ENCODE data around the gene USB1. TPM values are rescaled to one million over a fixed set of nuclear protein-coding genes. Genes with fewer than 3 reads are reported as not detected.

Gene USB1
- total RNA-seq, 1 experiment from 2014 or later = 73.1 TPM

GRCh38 chr16:58041628-58041955, 40.4 kb downstream of the USB1 start:
- H3K9me2 ChIP-seq (ENCODE audit: insufficient read depth) = no peaks in the 10 kb centered on the region
- no peak overlapping the region for H3K4me2 ChIP-seq (ENCODE audit: low read length)
- H4K20me1 ChIP-seq (ENCODE audit: insufficient read depth) = no peaks in the 10 kb centered on the region
- BruUV-seq (replicated peaks) = no TSS peak
- H3K9me3 ChIP-seq (ENCODE audit: control insufficient read depth in 1 of 2, insufficient read depth in 1 of 2, low read depth in 1 of 2, low read length in 2 of 2) = no peaks in the 10 kb centered on the region
- RAD21 ChIA-PET (ENCODE audit: low non-redundant PET in 1 of 2, low total read pairs in 2 of 2, uncharacterized antibody in 2 of 2, unreplicated experiment in 2 of 2) = no interaction called here
- DNase-seq (ENCODE audit: low read depth, low spot score) = no peak
- H3K79me2 ChIP-seq (ENCODE audit: insufficient read depth, low read length) = no peaks in the 10 kb centered on the region
- H3K27ac ChIP-seq (ENCODE audit: low read depth, low read length) = no peak overlapping the region
- intact Hi-C loops (cut with micrococcal nuclease) = no loop called here
- CTCF ChIA-PET = no interaction called here
- H3K4me1 ChIP-seq (ENCODE audit: control insufficient read depth in 1 of 2, insufficient read depth in 2 of 2, low read length in 2 of 2) = no peaks in the 10 kb centered on the region
- H3K9ac ChIP-seq (ENCODE audit: low read length) = no peak overlapping the region
- TF ChIP-seq RAD21 (IDR thresholded peaks at IDR 0.05; ENCODE audit: low read depth) (no peak), POLR2A (IDR thresholded peaks at IDR 0.05; ENCODE audit: borderline replicate concordance, extremely low read depth, insufficient read depth, insufficient read length) (no peak), EGR1 (IDR thresholded peaks at IDR 0.05; ENCODE audit: low read depth) (no peak), EZH2 (IDR thresholded peaks at IDR 0.05) (no peak), CBX3 (IDR thresholded peaks at IDR 0.05; ENCODE audit: low read depth) (no peak), POLR2AphosphoS5 (IDR thresholded peaks at IDR 0.05; ENCODE audit: low read depth, low read length) (no peak), JUND (IDR thresholded peaks at IDR 0.05) (no peak)
- TF ChIP-seq, protein P1, sequence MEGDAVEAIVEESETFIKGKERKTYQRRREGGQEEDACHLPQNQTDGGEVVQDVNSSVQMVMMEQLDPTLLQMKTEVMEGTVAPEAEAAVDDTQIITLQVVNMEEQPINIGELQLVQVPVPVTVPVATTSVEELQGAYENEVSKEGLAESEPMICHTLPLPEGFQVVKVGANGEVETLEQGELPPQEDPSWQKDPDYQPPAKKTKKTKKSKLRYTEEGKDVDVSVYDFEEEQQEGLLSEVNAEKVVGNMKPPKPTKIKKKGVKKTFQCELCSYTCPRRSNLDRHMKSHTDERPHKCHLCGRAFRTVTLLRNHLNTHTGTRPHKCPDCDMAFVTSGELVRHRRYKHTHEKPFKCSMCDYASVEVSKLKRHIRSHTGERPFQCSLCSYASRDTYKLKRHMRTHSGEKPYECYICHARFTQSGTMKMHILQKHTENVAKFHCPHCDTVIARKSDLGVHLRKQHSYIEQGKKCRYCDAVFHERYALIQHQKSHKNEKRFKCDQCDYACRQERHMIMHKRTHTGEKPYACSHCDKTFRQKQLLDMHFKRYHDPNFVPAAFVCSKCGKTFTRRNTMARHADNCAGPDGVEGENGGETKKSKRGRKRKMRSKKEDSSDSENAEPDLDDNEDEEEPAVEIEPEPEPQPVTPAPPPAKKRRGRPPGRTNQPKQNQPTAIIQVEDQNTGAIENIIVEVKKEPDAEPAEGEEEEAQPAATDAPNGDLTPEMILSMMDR (IDR thresholded peaks at IDR 0.05 in 2 of 3, conservative IDR thresholded peaks at IDR 0.05 in 1 of 3; ENCODE audit: borderline replicate concordance in 1 of 3, insufficient read depth in 1 of 3, low read depth in 2 of 3, low read length in 2 of 3) = no peak
- peaks cover 5 to 9% of the 10 kb centered on the region in 2 experiments; a peak in 2 of 4 replicates for H3K36me3 ChIP-seq (ENCODE audit: control insufficient read depth in 1 of 2, insufficient read depth in 2 of 2, low read length in 2 of 2)
- ATAC-seq = no peak
- no peak overlapping the region for H3K4me3 ChIP-seq (replicated peaks in 1 of 2; ENCODE audit: low read depth in 1 of 2, low read length in 2 of 2)
- no peaks in the 10 kb centered on the region for H3K27me3 ChIP-seq (ENCODE audit: insufficient read depth, low read length)
- POLR2A ChIA-PET = no interaction called here
- no peak overlapping the region for H2AFZ ChIP-seq (ENCODE audit: low read depth, low read length, poor library complexity, severe bottlenecking)

Measured in HCT116 (cell line).